ENCODE measurements around the gene PDGFA.

DNA sequence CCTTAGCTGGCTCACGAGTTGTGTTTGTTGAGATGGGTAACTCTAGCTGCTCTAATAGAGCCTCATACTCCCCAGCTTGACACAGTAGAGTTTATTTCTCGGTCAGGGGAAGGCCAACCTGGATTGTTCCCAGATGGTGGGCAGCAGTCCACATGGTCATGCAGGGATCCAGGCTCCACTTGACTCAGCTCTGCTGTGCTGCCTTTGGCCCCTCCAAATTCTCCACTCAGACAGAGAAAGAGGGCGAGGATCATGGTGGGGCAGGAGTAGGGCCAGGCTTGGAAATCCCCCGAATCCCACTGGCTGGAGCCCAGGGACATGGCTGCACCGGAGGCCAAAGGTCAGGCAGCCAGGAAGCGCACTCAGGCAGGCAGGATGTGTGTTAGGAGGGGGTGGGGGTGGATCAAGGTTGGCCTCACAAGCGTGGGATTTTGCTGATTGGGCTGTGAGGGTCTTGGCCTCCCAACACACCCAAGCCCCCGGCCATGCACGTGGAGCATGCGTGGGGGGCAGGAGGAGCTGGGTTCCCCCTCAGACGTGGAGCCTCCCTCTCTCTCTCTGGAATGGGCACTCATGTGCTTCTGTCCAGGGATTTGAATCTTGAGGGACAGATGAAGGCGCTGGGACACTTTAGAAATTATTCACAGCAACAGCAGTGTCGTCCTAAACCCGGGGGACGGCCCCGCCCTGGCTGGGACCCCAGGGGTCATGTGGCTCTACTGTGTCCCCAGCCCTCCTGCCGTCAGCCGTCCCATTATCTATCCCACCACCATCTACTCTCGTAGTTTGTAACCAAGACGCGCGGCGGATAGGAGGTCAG is 44.8 kb downstream of the PDGFA start:
- TF ChIP-seq REST (IDR thresholded peaks at IDR 0.05; ENCODE audit: low read depth) = no peak
- no peak for TF ChIP-seq YY1 (IDR thresholded peaks at IDR 0.05; ENCODE audit: low read depth)
- TF ChIP-seq TAF1 (IDR thresholded peaks at IDR 0.05; ENCODE audit: low read depth) = no peak
- TF ChIP-seq EGR1 (IDR thresholded peaks at IDR 0.05) = no peak
- TF ChIP-seq, protein P1, sequence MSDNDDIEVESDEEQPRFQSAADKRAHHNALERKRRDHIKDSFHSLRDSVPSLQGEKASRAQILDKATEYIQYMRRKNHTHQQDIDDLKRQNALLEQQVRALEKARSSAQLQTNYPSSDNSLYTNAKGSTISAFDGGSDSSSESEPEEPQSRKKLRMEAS (IDR thresholded peaks at IDR 0.05) = no peak
- TF ChIP-seq FOXM1 (IDR thresholded peaks at IDR 0.05; ENCODE audit: borderline replicate concordance, low read depth) = no peak
- TF ChIP-seq EP300 (IDR thresholded peaks at IDR 0.05; ENCODE audit: borderline replicate concordance) = no peak
- no peak for TF ChIP-seq RAD21 (IDR thresholded peaks at IDR 0.05; ENCODE audit: low read depth)
- TF ChIP-seq ZBTB7A (IDR thresholded peaks at IDR 0.05; ENCODE audit: low read depth) = no peak
- no peak for TF ChIP-seq TEAD4 (IDR thresholded peaks at IDR 0.05)
- TF ChIP-seq CEBPB (IDR thresholded peaks at IDR 0.05) = no peak
- TF ChIP-seq USF1 (IDR thresholded peaks at IDR 0.05) = no peak
- no peak for TF ChIP-seq CREB1 (IDR thresholded peaks at IDR 0.05; ENCODE audit: low read depth)

Data from Ishikawa (cell line).